Fibroblast of lung (primary cell): ENCODE results near the gene PEX6.
"Not testable (repeated sequence)": the region's sequence is repeated elsewhere in the genome, so short reads cannot be mapped to it uniquely, and the experiment has no call there.

Experiments
- EZH2 ChIP-seq: IDR thresholded peaks from 2 replicates; pipeline ENCODE4 v1.5.1; 2012; ENCODE audit warnings: low read length, control low read depth, mild to moderate bottlenecking; ENCODE audit errors: missing control alignments
- TF ChIP-seq, protein P1 (sequence below), 2 donors: IDR thresholded peaks in 1 of 2; conservative IDR thresholded peaks in 1 of 2; 1 replicate in 1 of 2; 2 replicates in 1 of 2; pipeline ENCODE4 v1.5.1; 2011 to 2012; ENCODE audit warnings: low read length in 2 of 2, control low read depth in 1 of 2, inconsistent platforms in 1 of 2, low read depth in 1 of 2, mild to moderate bottlenecking in 1 of 2

DNA sequence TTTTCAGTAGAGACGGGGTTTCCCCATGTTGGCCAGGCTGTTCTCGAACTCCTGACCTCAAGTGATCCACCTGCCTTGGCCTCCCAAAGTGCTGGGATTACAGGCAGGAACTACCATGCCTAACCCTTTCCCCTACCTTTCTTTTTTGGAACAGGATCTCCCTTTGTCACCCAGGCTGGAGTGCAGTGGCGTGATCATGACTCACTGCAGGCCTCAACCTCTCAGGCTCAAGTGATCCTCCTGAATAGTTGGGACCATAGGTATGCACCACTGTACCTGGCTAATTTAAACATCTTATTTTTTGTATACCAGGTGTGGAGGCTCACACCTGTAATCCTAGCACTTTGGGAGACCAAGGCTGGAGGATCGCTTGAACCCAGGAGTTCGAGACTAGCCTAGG lies 37.6 kb downstream of the PEX6 start:
- TF ChIP-seq, protein P1, sequence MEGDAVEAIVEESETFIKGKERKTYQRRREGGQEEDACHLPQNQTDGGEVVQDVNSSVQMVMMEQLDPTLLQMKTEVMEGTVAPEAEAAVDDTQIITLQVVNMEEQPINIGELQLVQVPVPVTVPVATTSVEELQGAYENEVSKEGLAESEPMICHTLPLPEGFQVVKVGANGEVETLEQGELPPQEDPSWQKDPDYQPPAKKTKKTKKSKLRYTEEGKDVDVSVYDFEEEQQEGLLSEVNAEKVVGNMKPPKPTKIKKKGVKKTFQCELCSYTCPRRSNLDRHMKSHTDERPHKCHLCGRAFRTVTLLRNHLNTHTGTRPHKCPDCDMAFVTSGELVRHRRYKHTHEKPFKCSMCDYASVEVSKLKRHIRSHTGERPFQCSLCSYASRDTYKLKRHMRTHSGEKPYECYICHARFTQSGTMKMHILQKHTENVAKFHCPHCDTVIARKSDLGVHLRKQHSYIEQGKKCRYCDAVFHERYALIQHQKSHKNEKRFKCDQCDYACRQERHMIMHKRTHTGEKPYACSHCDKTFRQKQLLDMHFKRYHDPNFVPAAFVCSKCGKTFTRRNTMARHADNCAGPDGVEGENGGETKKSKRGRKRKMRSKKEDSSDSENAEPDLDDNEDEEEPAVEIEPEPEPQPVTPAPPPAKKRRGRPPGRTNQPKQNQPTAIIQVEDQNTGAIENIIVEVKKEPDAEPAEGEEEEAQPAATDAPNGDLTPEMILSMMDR (conservative IDR thresholded peaks at IDR 0.05 in 1 of 2, IDR thresholded peaks at IDR 0.05 in 1 of 2; ENCODE audit: low read depth in 1 of 2, low read length in 2 of 2): not testable (repeated sequence)
- TF ChIP-seq EZH2: not testable (repeated sequence)
